ENCODE measurements around the gene STYXL1.
"Not testable (repeated sequence)": the region's sequence is repeated elsewhere in the genome, so short reads cannot be mapped to it uniquely, and the experiment has no call there.

Gene STYXL1

GRCh38 chr7:76065016-76065612 lies 17.3 kb upstream of the STYXL1 start:
- Histone ChIP-seq H3K27ac (ENCODE audit: low read depth in 2 of 2, low read length in 2 of 2) (no peak overlapping the region), H3K9me3 (ENCODE audit: control insufficient read depth in 2 of 2, low read length in 2 of 2) (no peaks in the 10 kb centered on the region), H3K4me3 (ENCODE audit: low read length in 2 of 2) (no peak overlapping the region), H3K27me3 (ENCODE audit: control insufficient read depth in 2 of 2, insufficient read depth in 2 of 2, low read length in 2 of 2) (no peaks in the 10 kb centered on the region), H3K36me3 (ENCODE audit: control insufficient read depth in 2 of 2, insufficient read depth in 2 of 2, low read length in 2 of 2) (peaks cover 53 to 69% of the 10 kb centered on the region in 2 donors), H3K9ac (ENCODE audit: low read depth in 1 of 2, low read length in 2 of 2) (no peak overlapping the region), H3K4me1 (ENCODE audit: control insufficient read depth in 2 of 2, insufficient read depth in 2 of 2, low read length in 2 of 2) (no peaks in the 10 kb centered on the region)

GRCh38 chr7:76064208-76064970 lies 16.6 kb upstream of the STYXL1 start:
- H3K9ac ChIP-seq (ENCODE audit: low read depth in 1 of 2, low read length in 2 of 2) = no peak overlapping the region
- H3K9me3 ChIP-seq (ENCODE audit: control insufficient read depth in 2 of 2, low read length in 2 of 2) = no peaks in the 10 kb centered on the region
- H3K4me3 ChIP-seq (ENCODE audit: low read length in 2 of 2) = no peak overlapping the region
- H3K36me3 ChIP-seq (ENCODE audit: control insufficient read depth in 2 of 2, insufficient read depth in 2 of 2, low read length in 2 of 2) = peaks cover 60 to 76% of the 10 kb centered on the region in 2 donors
- no peaks in the 10 kb centered on the region for H3K27me3 ChIP-seq (ENCODE audit: control insufficient read depth in 2 of 2, insufficient read depth in 2 of 2, low read length in 2 of 2)
- no peaks in the 10 kb centered on the region for H3K4me1 ChIP-seq (ENCODE audit: control insufficient read depth in 2 of 2, insufficient read depth in 2 of 2, low read length in 2 of 2)
- H3K27ac ChIP-seq (ENCODE audit: low read depth in 2 of 2, low read length in 2 of 2) = no peak overlapping the region

- H3K9ac ChIP-seq (ENCODE audit: low read depth in 1 of 2, low read length in 2 of 2) = no peak overlapping the region
- no peak overlapping the region for H3K4me3 ChIP-seq (ENCODE audit: low read length in 2 of 2)
- H3K36me3 ChIP-seq (ENCODE audit: control insufficient read depth in 2 of 2, insufficient read depth in 2 of 2, low read length in 2 of 2) = peaks cover 67 to 85% of the 10 kb centered on the region in 2 donors
- H3K27ac ChIP-seq (ENCODE audit: low read depth in 2 of 2, low read length in 2 of 2) = no peak overlapping the region
- no peaks in the 10 kb centered on the region for H3K4me1 ChIP-seq (ENCODE audit: control insufficient read depth in 2 of 2, insufficient read depth in 2 of 2, low read length in 2 of 2)
- no peaks in the 10 kb centered on the region for H3K27me3 ChIP-seq (ENCODE audit: control insufficient read depth in 2 of 2, insufficient read depth in 2 of 2, low read length in 2 of 2)
- H3K9me3 ChIP-seq (ENCODE audit: control insufficient read depth in 2 of 2, low read length in 2 of 2) = no peaks in the 10 kb centered on the region
Observed at GRCh38 chr7:76063525-76063924, 15.7 kb upstream of the STYXL1 start.

- peaks cover 71 to 89% of the 10 kb centered on the region in 2 donors for H3K36me3 ChIP-seq (ENCODE audit: control insufficient read depth in 2 of 2, insufficient read depth in 2 of 2, low read length in 2 of 2)
- H3K27me3 ChIP-seq (ENCODE audit: control insufficient read depth in 2 of 2, insufficient read depth in 2 of 2, low read length in 2 of 2) = no peaks in the 10 kb centered on the region
- H3K4me3 ChIP-seq (ENCODE audit: low read length in 2 of 2) = no peak overlapping the region
- no peaks in the 10 kb centered on the region for H3K4me1 ChIP-seq (ENCODE audit: control insufficient read depth in 2 of 2, insufficient read depth in 2 of 2, low read length in 2 of 2)
- no peak overlapping the region for H3K27ac ChIP-seq (ENCODE audit: low read depth in 2 of 2, low read length in 2 of 2)
- H3K9me3 ChIP-seq (ENCODE audit: control insufficient read depth in 2 of 2, low read length in 2 of 2) = no peaks in the 10 kb centered on the region
- no peak overlapping the region for H3K9ac ChIP-seq (ENCODE audit: low read depth in 1 of 2, low read length in 2 of 2)
Observed at GRCh38 chr7:76063114-76063513, 15.3 kb upstream of the STYXL1 start.

- H3K9ac ChIP-seq (ENCODE audit: low read depth in 1 of 2, low read length in 2 of 2) = no peak overlapping the region
- no peak overlapping the region for H3K27ac ChIP-seq (ENCODE audit: low read depth in 2 of 2, low read length in 2 of 2)
- H3K27me3 ChIP-seq (ENCODE audit: control insufficient read depth in 2 of 2, insufficient read depth in 2 of 2, low read length in 2 of 2) = no peaks in the 10 kb centered on the region
- H3K9me3 ChIP-seq (ENCODE audit: control insufficient read depth in 2 of 2, low read length in 2 of 2) = no peaks in the 10 kb centered on the region
- peaks cover 2 to 6% of the 10 kb centered on the region in 2 donors for H3K4me1 ChIP-seq (ENCODE audit: control insufficient read depth in 2 of 2, insufficient read depth in 2 of 2, low read length in 2 of 2)
- H3K36me3 ChIP-seq (ENCODE audit: control insufficient read depth in 2 of 2, insufficient read depth in 2 of 2, low read length in 2 of 2) = peaks cover 78 to 97% of the 10 kb centered on the region in 2 donors
- H3K4me3 ChIP-seq (ENCODE audit: low read length in 2 of 2) = no peak overlapping the region
Observed at GRCh38 chr7:76062254-76062653, 14.5 kb upstream of the STYXL1 start.

GRCh38 chr7:76060842-76061241 lies 13.0 kb upstream of the STYXL1 start:
- H3K27ac ChIP-seq (ENCODE audit: low read depth in 2 of 2, low read length in 2 of 2) = no peak overlapping the region
- H3K27me3 ChIP-seq (ENCODE audit: control insufficient read depth in 2 of 2, insufficient read depth in 2 of 2, low read length in 2 of 2) = no peaks in the 10 kb centered on the region
- peaks cover 75 to 91% of the 10 kb centered on the region in 2 donors for H3K36me3 ChIP-seq (ENCODE audit: control insufficient read depth in 2 of 2, insufficient read depth in 2 of 2, low read length in 2 of 2)
- no peaks in the 10 kb centered on the region for H3K9me3 ChIP-seq (ENCODE audit: control insufficient read depth in 2 of 2, low read length in 2 of 2)
- H3K4me3 ChIP-seq (ENCODE audit: low read length in 2 of 2) = no peak overlapping the region
- H3K9ac ChIP-seq (ENCODE audit: low read depth in 1 of 2, low read length in 2 of 2) = no peak overlapping the region
- peaks cover 7 to 10% of the 10 kb centered on the region in 2 donors for H3K4me1 ChIP-seq (ENCODE audit: control insufficient read depth in 2 of 2, insufficient read depth in 2 of 2, low read length in 2 of 2)

GRCh38 chr7:76058745-76059144 lies 10.9 kb upstream of the STYXL1 start:
- H3K27ac ChIP-seq (ENCODE audit: low read depth in 2 of 2, low read length in 2 of 2) = not testable (repeated sequence)

GRCh38 chr7:76057813-76058145 lies 10.0 kb upstream of the STYXL1 start:
- Histone ChIP-seq H3K27ac (ENCODE audit: low read depth in 2 of 2, low read length in 2 of 2) (no peak overlapping the region), H3K36me3 (ENCODE audit: control insufficient read depth in 2 of 2, insufficient read depth in 2 of 2, low read length in 2 of 2) (peaks cover 64 to 85% of the 10 kb centered on the region in 2 donors), H3K9me3 (ENCODE audit: control insufficient read depth in 2 of 2, low read length in 2 of 2) (no peaks in the 10 kb centered on the region), H3K4me1 (ENCODE audit: control insufficient read depth in 2 of 2, insufficient read depth in 2 of 2, low read length in 2 of 2) (peaks cover 9 to 10% of the 10 kb centered on the region in 2 donors), H3K4me3 (ENCODE audit: low read length in 2 of 2) (no peak overlapping the region), H3K9ac (ENCODE audit: low read depth in 1 of 2, low read length in 2 of 2) (no peak overlapping the region), H3K27me3 (ENCODE audit: control insufficient read depth in 2 of 2, insufficient read depth in 2 of 2, low read length in 2 of 2) (no peaks in the 10 kb centered on the region)

More at GRCh38 chr7:76058745-76059144, 10.9 kb upstream of the STYXL1 start:
- not testable (repeated sequence) for H3K9ac ChIP-seq (ENCODE audit: low read depth in 1 of 2, low read length in 2 of 2); H3K4me3 ChIP-seq (ENCODE audit: low read length in 2 of 2); H3K4me1 ChIP-seq (ENCODE audit: control insufficient read depth in 2 of 2, insufficient read depth in 2 of 2, low read length in 2 of 2); H3K27me3 ChIP-seq (ENCODE audit: control insufficient read depth in 2 of 2, insufficient read depth in 2 of 2, low read length in 2 of 2); H3K9me3 ChIP-seq (ENCODE audit: control insufficient read depth in 2 of 2, low read length in 2 of 2)
- peaks cover 63 to 89% of the 10 kb centered on the region in 2 donors for H3K36me3 ChIP-seq (ENCODE audit: control insufficient read depth in 2 of 2, insufficient read depth in 2 of 2, low read length in 2 of 2)

- H3K4me1 ChIP-seq (ENCODE audit: control insufficient read depth in 2 of 2, insufficient read depth in 2 of 2, low read length in 2 of 2) = peaks cover 9 to 10% of the 10 kb centered on the region in 2 donors
Observed at GRCh38 chr7:76057103-76057812, 9.5 kb upstream of the STYXL1 start.

GRCh38 chr7:76056241-76056640 lies 8.4 kb upstream of the STYXL1 start:
- H3K4me1 ChIP-seq (ENCODE audit: control insufficient read depth in 2 of 2, insufficient read depth in 2 of 2, low read length in 2 of 2) = peaks cover 9 to 10% of the 10 kb centered on the region in 2 donors

More at GRCh38 chr7:76057103-76057812, 9.5 kb upstream of the STYXL1 start:
- Histone ChIP-seq H3K27ac (ENCODE audit: low read depth in 2 of 2, low read length in 2 of 2) (no peak overlapping the region), H3K9me3 (ENCODE audit: control insufficient read depth in 2 of 2, low read length in 2 of 2) (no peaks in the 10 kb centered on the region), H3K27me3 (ENCODE audit: control insufficient read depth in 2 of 2, insufficient read depth in 2 of 2, low read length in 2 of 2) (no peaks in the 10 kb centered on the region), H3K4me3 (ENCODE audit: low read length in 2 of 2) (no peak overlapping the region), H3K36me3 (ENCODE audit: control insufficient read depth in 2 of 2, insufficient read depth in 2 of 2, low read length in 2 of 2) (peaks cover 63 to 79% of the 10 kb centered on the region in 2 donors), H3K9ac (ENCODE audit: low read depth in 1 of 2, low read length in 2 of 2) (no peak overlapping the region)

More at GRCh38 chr7:76056241-76056640, 8.4 kb upstream of the STYXL1 start:
- Histone ChIP-seq H3K9me3 (ENCODE audit: control insufficient read depth in 2 of 2, low read length in 2 of 2) (no peaks in the 10 kb centered on the region), H3K27ac (ENCODE audit: low read depth in 2 of 2, low read length in 2 of 2) (no peak overlapping the region), H3K27me3 (ENCODE audit: control insufficient read depth in 2 of 2, insufficient read depth in 2 of 2, low read length in 2 of 2) (no peaks in the 10 kb centered on the region), H3K4me3 (ENCODE audit: low read length in 2 of 2) (no peak overlapping the region), H3K36me3 (ENCODE audit: control insufficient read depth in 2 of 2, insufficient read depth in 2 of 2, low read length in 2 of 2) (peaks cover 56 to 72% of the 10 kb centered on the region in 2 donors), H3K9ac (ENCODE audit: low read depth in 1 of 2, low read length in 2 of 2) (no peak overlapping the region)
